ENCODE measurements around the gene PPP4C.

The PPP4C gene

DNA sequence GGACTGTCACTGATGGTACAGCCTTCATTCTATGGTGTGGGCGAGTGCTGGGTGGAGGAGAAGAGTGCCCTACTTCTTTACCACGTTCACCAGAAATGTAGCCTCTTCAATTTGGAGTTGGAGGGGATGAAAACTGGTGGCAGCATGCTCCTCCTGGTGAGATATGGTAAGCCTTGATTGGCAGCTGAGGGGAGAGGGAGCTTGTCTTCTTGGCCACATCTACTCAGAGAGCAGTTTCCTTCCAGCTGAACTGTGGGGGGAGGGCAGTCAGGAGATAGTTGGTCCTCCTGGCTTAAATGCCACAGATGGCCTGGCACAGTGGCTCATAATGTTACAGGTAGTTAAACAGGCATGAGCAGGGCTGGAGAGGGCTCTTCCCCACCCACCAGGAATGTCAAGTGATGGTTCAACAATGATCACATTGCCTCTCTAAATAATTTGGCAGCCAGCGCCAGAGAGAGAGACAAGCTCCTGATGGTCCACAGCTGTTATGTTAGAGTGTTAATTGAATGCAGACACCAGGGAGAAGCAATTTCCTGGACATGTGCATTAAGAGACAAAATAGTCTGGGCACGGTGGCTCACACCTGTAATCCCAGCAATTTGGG, 56.2 kb downstream of the PPP4C start:
- no peak for DNase-seq

DNA sequence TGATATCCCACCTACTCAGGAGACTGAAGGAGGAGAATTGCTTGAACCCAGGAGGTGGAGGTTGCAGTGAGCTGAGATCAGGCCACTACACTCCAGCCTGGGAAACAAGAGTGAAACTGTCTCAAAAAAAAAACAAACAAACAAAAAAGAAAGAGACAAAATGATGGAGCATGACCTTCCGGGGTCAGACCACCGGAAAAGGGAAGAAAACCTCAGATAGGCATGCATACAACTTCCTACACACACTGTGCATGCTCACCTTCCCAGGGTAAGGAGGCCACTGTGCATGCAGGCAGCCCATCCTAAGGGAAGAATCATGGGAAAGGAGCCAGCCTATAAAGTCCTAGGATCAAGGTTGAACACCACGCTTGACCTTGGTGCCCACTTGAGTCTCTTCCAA, 56.8 kb downstream of the PPP4C start:
- DNase-seq: no peak

Data from cortex of kidney (tissue), 1 donor.